Stimulated activated CD8-positive, alpha-beta memory T cell treated with anti-CD3 and anti-CD28 coated beads, Interleukin-4, amount 100 ng/mL, for 24 hours (primary cell): Measurements from ENCODE around the gene LIN28A.
"Not testable (repeated sequence)": the region's sequence is repeated elsewhere in the genome, so short reads cannot be mapped to it uniquely, and the experiment has no call there.

Experiments used
- DNase-seq: peaks from one replicate; pipeline ENCODE4 v3.0.0-alpha.2; 2020; ENCODE audit warnings: low read depth

Gene LIN28A, protein sequence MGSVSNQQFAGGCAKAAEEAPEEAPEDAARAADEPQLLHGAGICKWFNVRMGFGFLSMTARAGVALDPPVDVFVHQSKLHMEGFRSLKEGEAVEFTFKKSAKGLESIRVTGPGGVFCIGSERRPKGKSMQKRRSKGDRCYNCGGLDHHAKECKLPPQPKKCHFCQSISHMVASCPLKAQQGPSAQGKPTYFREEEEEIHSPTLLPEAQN

DNA sequence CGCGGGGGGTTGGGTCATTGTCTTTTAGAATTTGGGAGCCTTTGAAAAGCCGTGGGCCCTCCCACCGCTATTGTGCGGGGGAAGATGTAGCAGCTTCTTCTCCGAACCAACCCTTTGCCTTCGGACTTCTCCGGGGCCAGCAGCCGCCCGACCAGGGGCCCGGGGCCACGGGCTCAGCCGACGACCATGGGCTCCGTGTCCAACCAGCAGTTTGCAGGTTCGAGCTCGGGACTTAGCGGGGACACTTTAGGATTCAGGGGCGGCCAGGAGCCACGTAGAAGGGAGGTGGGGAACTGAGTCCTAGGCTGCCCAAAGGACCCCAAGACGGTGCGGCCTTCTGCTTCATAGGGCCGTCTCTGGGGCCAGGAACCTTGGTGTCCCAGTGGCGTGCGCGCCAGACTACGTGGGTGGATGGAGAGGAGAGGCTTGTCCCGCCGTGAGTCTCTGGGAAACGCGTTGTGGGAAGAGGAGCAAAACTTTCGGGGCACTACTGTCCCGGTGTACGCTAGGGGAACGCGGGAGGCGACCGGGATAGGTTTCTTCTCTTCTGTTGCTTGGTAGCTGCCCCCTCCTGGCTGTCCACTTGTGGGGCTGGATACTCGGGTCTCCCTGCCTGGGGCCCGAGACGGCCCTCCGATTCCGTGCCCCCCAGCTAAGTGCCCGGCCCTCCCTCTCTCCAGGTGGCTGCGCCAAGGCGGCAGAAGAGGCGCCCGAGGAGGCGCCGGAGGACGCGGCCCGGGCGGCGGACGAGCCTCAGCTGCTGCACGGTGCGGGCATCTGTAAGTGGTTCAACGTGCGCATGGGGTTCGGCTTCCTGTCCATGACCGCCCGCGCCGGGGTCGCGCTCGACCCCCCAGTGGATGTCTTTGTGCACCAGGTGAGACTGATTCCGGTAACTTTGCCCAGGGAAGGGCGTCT lies at the start of gene LIN28A:
Gene LIN28A, plus strand, starts transcription at position 112 of the 918 bp plus-strand sequence. Its CDS starts 75 bp downstream, at position 187.
- DNase-seq, result no peak

DNA sequence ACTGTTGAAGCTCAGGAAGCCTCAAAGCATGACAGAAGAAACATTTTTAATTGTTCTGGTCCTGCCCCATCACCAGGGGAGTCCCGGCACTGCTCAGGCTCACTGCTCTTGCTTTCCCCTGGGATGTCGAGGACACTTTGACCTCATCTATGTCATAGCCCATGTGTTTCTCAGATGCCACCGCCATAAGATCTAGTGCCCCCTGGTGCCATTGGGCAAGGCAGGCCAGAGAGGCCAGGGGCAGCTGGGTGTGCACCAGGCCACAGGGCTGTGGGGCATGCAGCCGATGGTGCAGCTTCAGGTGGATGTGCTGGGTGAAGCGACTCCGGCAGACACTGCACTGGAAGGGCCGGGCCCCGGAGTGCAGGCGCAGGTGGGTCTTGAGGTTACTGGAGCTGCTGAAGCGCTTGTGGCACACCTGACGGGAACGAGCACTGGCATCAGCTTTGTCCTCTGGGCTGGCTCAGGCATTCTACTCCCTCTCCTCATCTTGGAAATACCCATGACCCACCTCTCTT lies 49.0 kb upstream of the LIN28A start:
- DNase-seq, result no peak

DNA sequence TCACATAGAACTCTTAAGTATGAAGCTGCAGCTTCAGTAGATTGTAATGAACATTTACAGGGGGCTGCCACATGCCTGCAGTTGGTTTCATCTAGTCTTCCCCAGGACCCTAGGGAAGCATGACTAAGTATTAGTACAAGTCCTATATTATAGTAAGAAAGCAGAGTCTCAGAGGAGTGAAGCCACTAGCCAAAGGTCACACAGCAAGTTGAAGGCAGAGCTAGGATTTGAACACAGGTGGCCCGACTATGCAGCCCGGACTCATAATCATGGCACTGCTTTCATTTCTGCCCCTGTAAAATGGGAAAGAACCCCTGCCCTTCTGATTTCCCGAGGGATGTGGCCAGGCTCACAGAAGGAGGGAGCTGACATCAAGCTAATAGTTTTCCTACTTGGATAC lies 48.3 kb upstream of the LIN28A start:
- no peak for DNase-seq

DNA sequence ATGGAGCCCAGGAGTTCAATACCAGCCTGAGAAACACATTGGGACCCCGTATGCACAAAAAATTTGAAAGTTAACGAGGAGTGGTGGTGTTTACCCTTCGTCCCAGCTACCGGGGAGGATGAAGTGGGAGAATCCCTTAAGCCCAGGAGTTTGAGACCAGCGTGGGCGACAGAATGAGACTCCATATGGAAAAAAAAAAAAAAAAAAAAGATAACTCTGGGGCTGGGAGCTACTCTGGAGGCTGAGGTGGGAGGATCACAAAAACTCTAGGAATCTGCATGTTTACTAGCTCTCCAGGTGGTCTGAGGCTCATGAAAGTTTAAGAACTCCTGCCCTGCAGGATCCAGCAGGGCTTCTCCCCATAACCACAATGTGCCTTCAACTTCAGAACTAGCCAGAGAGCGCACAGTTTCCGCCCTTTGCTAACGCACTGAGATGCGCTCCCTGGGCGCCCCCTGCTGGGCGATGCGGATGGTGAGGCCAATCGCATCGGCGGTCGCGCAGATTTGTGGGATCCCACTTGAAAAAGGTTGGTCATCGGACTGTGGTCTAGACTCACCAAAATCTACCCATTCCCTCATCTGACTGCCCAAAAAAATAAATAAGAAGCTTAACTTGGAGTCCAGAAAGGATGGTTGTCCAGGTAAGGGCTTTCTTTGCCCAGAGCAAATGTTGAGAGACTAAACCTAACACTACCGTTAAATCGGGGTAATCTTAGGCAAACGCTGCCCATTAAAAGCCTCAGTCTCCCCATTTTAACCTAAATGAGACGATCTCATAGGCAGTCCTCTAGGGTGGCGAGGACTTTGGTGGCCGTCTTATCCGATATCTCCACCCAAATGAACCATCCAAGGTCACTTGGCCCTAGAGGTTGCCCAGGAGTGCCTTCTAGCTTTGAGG lies 46.8 kb upstream of the LIN28A start:
- DNase-seq, result peak; percentile 81

DNA sequence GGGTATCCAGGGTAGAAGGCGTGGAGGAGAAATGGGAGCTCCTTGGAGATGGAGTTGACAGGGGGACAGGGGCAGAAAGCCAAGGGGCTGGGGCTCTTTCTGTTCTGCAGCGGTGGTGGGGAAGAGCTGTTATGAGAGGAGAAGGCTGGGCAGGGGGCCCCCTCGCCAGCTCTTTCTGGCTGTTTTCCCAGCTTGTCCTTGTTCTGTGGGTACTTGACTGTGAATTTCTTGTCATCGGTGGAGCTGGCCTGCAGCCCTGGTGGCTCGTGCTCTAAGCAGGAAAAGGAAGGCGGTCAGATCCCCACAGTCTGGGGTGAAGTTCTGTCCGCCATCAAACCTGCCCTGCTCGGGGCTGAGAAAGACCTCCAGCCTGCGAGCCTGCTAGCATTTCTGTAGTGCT lies 45.7 kb upstream of the LIN28A start:
- DNase-seq, result no peak

DNA sequence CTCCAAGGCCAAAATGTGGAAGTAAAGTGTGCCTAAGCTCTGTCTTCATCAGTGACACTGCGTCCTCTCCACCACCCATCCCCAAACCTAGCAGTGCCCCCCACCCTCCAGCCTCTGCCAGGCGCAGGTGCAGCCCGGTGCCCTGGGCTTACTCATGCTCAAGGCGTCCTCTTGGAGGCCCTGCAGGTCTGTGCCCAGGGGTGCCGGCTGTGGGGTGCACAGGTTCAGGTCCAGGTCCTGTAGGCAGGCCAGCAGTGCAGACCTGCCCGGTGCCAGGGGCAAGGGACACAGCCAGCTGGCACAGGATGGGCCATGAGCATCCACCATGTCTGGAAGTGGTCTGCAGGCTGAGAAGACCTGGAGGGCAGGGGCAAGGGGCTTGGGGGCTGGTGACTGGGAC lies 43.2 kb upstream of the LIN28A start:
- DNase-seq, result no peak

DNA sequence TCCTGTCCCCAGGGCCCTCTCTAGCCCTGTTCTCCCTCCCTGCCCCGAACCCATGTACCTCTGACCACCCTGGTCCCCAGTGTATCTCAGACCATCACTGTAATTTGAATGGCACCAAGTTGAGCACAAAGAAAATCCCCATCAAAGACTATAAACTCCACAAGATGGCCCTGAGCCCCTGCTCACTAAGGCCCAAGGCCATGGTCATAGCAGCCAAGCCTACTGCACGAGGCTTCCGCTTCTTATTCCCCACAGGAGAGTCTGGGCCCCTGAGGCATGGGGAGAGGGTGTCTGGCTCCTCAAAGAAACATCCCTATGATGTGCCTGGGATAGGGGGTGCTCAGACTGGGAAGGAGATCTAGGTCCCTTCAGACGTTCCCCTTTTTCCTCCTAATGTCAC lies 42.6 kb upstream of the LIN28A start:
- no peak for DNase-seq

DNA sequence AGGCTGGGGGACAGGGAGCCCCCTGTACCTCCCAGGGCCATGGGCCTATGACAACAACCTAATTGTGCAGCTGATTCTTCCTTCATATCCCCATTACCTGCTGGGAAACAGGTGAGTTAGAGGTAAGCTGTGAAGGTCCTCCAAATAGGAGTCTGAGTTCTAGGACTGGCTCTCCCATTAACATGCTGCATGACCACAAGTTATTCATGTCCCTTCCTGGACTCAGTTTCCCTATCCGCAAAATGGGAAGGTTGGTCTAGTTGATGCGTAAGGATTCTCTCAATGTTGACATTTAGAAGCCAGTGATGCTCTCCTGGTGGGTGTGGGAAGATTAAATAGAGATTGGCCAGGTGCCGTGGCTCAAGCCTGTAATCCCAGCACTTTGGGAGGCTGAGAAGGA lies 42.1 kb upstream of the LIN28A start:
- no peak for DNase-seq

DNA sequence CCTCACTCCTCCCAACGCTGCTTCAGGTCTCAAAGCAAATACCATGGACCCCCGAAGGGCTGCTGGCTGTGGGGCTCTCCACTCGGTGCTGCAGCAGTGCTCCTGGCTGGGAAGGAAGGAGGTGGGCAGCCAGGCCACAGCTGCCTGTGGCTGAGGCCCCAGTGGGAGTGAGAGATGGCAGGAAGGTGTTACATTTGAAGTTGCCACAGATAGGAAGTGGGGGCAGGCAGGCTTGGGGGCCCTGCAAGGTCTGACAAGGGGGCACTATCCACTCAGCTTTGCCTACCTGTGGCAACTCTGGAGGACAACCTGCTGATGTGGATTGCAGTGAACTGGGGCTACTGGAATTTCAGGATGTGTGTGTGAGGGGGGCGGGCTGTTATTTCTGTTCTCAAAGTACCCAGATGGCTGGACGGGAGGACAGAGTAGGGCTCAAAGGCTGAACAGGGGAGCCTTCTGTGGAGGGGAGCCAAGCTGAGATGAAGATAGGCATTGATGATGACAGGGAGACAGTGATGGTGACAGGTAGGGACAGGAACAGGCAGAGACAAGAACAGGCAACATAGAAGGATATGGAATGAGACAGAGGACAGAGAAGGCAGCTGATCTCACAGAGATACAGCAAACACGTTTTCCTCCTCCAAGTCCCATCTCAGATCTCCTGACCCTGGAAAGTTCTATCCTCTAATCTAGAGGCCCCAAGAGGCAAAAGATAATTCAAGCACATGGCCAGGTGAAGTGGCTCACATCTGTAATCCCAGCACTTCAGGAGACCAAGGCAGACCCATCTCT lies 39.8 kb upstream of the LIN28A start:
- no peak for DNase-seq

DNA sequence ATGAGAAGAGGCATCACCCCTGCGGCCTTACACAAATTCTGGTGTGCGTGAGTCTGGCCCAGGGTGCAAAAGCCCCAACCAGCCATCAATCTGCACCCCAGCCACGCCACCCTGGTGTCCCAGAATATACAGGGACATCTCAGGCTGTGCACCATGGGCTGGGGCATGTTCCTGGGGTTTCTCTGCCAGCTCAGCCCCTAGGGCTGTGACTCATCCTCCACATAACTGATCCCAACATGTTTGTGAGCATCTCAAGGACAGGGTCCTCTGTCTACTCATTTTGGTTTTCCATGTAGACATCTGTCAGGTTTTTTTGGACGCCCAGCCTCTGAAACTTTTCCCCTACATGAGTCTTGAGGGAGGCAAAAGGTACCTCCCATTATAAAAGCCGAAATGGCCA lies 38.6 kb upstream of the LIN28A start:
- no peak for DNase-seq

DNA sequence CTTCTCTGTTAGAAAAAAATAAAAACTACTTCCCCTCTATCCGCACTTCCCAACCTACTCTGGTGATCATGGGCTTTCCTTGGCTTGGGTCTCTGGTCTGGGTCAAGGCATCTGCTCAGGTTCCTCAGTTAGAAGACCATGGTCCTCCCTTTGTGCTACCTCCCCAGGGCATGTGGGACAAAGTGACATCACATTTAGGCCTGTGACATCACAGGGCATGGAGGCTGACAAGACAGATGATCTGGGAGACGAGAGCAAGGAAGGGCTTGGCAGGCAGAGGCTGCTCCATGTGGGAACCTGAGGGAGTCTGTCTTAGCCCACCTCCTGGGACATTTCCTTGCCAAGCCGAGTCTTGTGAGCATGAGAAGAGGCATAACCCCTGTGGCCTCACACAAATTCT lies 38.0 kb upstream of the LIN28A start, which contains the start of gene ZNF683:
Gene ZNF683, minus strand, starts transcription at position 140 of the 400 bp plus-strand sequence. CDS start 4,179 bp downstream, outside the sequence.
- DNase-seq, result not testable (repeated sequence)

DNA sequence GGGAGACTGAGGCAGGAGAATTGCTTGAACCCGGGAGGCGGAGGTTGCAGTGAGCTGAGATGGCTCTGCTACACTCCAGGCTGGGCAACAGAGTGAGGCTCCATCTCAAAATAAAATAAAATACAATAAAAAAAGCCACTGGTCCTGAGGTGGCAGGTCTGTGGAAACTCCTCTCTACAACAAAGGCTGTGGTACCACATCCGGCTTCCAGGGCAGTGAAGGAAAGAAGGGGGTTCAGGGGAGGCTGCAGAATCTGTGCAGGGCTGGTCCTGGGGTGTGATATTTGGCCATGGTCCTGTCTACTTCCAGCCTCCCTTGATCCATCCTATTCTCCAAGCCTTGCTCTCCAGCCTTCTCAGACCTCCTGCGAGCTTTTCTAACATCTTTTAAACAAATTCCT lies 37.3 kb upstream of the LIN28A start:
- no peak for DNase-seq

DNA sequence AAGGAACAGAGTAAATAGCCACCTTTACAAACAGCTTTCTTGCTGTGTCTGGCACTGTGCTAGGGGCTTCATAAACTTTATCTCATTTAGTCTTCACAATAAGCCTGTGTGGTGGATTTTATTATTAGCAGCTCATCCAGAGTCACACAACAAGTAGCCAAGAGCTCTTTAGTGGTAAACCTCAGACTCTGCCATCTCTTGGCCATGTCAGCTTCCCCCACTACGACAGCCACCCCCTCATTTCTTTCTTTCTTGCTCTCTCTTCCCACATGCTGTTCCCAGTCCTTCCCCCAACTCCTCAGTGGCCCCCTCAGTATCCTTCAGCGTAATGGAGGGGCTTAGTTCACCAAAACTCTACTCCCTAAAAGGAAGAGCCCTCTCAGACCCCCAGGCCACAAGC lies 36.8 kb upstream of the LIN28A start:
- no peak for DNase-seq

DNA sequence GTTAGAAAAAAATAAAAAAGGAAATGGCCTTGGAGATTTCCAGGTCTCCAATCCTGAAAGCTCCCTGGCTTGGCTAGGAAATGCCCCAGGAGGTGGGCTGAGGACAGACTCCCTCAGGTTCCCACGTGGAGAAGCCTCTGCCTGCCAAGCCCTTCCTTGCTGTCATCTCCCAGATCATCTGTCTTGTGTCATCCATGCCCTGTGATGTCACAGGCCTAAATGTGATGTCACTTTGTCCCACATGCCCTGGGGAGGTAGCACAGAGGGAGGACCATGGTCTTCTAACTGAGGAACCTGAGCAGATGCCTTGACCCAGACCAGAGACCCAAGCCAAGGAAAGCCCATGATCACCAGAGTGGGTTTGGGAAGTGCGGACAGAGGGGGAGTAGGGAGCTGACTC lies 36.3 kb upstream of the LIN28A start:
- DNase-seq, result not testable (repeated sequence)

DNA sequence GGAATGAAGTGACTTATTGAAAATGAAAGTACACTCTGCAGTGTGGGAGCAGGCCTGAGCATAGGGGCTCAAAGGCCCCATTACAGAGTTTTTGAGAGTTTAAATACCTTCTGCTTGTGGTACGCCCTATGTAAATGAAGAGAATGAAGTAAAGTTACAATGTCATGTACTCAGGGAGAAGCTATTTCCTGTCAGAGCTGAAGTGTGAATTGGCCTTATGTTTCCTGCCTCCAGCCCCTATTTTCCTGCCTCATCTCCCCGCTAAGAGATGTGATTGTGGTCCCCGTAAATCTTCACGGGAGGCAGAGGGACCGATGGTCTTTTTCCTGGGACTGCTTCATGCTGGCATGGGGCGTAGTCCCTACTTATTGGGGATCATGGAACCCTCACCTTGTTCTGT lies 35.5 kb upstream of the LIN28A start:
- DNase-seq, result no peak

DNA sequence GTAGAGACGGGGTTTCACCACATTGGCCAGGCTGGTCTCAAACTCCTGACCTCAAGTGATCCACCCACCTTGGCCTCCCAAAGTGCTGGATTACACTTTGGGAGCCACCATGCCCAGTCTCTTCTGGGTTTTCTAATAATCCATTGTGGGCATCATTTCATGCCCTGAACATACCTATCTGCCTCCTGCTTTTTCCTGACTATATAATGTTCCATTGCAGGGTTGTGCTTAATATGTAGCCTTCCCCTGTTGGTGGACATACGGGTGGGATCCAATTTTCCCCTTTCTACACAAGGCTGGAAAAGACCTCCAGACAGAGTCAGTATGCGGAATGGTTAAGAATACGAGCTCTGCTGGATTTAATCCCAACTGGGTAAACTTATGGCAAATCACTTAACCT lies 34.6 kb upstream of the LIN28A start:
- DNase-seq, result no peak

DNA sequence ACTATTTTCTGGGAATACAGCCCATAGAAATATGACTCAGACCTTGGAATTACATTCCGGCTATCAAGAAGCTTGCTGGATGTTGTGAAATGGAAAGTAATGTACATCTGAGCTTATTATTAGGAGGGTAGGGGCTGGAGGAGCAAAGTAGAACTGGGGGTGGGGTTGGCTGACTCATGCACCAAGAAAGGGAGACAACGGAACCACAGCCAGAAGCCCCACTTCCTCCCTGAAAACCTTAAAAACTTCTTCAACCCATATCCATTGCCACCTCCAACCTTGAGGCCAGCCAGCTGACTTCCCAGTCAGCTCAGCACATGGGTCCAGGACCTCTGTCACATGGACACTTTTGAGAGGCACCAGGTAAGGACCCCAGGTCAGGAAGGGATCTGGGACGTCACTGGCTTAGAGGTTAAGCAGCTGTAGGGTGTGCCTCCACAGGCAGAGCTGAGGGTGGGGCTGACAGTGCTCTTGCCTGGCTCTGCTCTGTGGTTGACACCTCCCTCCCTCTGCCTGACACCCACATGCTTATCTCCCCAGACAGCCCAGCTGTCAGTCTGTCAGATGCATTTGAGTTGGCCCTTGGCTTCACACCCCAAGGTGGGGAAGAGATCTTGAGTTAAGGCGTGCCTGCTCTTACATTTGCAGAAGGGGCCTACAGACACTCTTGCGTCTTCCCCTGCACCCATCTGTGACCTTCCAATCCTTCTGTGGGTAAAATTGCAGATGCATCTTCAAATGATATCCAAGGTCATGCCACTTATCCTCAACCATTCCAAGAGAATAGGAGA lies 32.3 kb upstream of the LIN28A start:
- peak; percentile 76 for DNase-seq

DNA sequence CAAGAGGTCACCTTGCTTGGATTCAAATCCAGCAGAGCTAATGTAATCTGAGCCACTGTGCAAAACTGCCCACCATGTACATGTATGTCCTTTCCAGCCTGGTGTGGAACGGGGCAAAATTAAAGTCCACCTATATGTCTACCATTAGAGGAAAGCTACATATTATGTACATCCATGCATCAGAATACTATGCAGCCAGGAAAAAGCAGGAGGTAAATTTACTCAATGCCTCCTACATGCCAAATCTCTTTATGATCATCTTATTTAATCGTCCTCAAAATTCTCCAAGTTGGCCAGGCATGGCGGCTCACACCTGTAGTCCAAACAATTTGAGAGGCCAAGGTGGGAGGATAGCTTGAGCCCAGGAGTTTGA lies 31.8 kb upstream of the LIN28A start:
- no peak for DNase-seq

DNA sequence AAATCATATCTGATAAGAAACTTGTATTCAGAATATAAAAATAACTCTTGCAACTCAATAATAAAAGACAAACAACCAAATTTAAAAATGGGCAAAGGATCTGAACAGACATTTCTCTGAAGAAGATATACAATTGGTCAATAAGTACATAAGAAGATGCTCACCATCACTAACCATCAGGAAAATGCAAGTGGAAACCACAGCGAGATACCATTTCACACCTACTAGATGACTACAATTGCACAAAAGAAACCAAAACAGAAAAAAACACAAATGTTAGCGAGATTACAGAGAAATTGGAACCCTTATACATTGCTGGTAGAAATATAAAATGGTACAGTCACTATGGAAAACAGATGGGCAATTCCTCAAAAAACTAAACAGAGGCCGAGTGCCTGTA lies 26.5 kb upstream of the LIN28A start:
- no peak for DNase-seq

DNA sequence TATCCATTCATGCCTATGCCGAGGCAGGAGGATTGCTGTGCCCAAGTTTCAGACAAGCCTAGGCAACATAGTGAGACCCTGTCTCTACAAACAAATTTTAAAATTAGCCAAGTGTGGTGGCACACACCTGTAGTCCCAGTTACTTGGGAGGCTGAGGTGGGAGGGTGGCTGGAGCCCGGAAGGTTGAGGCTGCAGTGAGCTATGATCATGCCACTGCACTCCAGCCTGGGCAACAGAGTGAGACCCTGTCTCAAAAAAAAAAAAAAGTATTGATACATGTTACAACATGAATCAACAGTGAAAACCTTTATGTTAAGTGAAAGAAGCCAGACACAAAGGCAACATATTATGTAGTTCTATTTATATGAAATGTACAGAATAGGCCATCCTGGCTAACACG lies 25.6 kb upstream of the LIN28A start:
- not testable (repeated sequence) for DNase-seq

DNA sequence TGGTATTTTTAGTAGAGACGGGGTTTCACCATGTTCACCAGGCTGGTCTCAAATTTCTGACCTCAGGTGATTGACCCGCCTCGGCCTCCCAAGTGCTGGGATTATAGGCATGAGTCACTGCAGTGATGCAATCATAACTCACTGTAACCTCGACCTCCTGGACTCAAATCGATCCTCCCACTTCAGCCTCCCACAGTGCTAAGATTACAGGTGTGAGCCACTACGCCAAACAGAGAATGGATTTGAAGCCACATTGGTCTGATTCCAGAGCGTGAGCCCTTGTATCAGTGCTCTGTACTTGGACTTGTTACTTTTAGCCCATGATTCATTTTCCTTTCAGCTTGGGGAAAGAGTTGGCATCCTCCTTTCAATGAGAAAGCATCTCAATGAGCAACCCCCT lies 23.2 kb upstream of the LIN28A start:
- no peak for DNase-seq
